ENCODE measurements around the gene GPR119. TPM values are rescaled to one million over a fixed set of nuclear protein-coding genes. Genes with fewer than 3 reads are reported as not detected.
"Not testable (repeated sequence)": the region's sequence is repeated elsewhere in the genome, so short reads cannot be mapped to it uniquely, and the experiment has no call there.

The GPR119 gene
- not detected for polyA plus RNA-seq (2012; ENCODE audit: low read depth, missing spikeins)

GRCh38 chrX:130385520-130385919, at the start of gene GPR119:
TSS of gene GPR119 (minus strand) at chrX:130385674. CDS start at chrX:130385447, 227 bp downstream.
- no peak for TF ChIP-seq TAF1 (IDR thresholded peaks at IDR 0.05; ENCODE audit: low read depth, low read length)
- no peak for TF ChIP-seq PAX5 (IDR thresholded peaks at IDR 0.05; ENCODE audit: insufficient read depth, low read length, severe bottlenecking)
- TF ChIP-seq POLR2AphosphoS5 (IDR thresholded peaks at IDR 0.05; ENCODE audit: low read depth, low read length): no peak
- no peak for TF ChIP-seq SPI1 (IDR thresholded peaks at IDR 0.05; ENCODE audit: low read depth, low read length)
- no peak for TF ChIP-seq POU2F2 (IDR thresholded peaks at IDR 0.05; ENCODE audit: low read depth, low read length)
- no peak for FAIRE-seq
- DNase-seq (ENCODE audit: insufficient read length, low spot score): no peak

DNA sequence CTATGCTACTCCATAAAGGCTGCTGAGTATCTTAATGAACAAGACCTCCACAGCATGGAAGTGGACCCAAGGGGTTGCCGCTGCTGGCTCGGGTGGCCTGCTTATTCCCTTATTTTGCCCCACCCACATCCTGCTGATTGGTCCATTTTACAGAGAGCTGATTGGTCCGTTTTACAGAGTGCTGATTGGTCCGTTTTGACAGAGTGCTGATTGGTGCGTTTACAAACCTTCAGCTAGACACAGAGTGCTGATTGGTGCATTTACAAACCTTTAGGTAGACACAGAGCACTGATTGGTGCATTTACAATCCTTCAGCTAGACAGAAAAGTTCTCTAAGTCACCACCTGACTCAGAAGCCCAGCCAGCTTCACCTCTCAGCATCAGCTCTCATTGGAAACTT, 43.8 kb upstream of the GPR119 start:
- not testable (repeated sequence) for FAIRE-seq; DNase-seq (ENCODE audit: insufficient read length, low spot score)

- TF ChIP-seq TAF1 (IDR thresholded peaks at IDR 0.05; ENCODE audit: low read depth, low read length) (no peak), PAX5 (IDR thresholded peaks at IDR 0.05; ENCODE audit: insufficient read depth, low read length, severe bottlenecking) (no peak), SPI1 (IDR thresholded peaks at IDR 0.05; ENCODE audit: low read depth, low read length) (no peak), POU2F2 (IDR thresholded peaks at IDR 0.05; ENCODE audit: low read depth, low read length) (no peak), POLR2A (IDR thresholded peaks at IDR 0.05; ENCODE audit: low read depth, low read length) (no peak), POLR2AphosphoS5 (IDR thresholded peaks at IDR 0.05; ENCODE audit: low read depth, low read length) (no peak)
- FAIRE-seq (no peak), DNase-seq (ENCODE audit: insufficient read length, low spot score) (no peak)
Observed at GRCh38 chrX:130426531-130426930, 41.1 kb upstream of the GPR119 start.

DNA sequence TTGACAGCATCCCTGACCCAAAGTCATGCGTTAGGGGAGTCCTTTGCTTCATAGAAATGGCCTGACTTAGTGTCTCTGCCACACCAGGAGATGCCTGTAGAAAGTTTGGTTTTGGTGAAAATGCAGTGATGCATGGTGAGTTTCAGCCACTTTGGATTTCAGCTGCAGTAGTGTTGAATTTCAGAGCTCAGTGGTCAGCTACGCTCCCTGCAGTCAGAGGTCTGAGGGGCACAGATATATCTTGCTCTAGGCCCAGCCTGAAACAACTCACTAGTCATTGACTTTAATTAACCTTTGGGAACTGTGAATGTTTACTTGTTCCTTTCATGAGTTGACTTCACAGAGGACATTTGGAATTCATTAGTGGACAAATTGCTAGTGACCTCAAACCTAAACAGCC, 33.8 kb upstream of the GPR119 start:
- FAIRE-seq: no peak
- DNase-seq (ENCODE audit: insufficient read length, low spot score): no peak
- TF ChIP-seq PAX5 (IDR thresholded peaks at IDR 0.05; ENCODE audit: insufficient read depth, low read length, severe bottlenecking) (no peak), TAF1 (IDR thresholded peaks at IDR 0.05; ENCODE audit: low read depth, low read length) (no peak), SPI1 (IDR thresholded peaks at IDR 0.05; ENCODE audit: low read depth, low read length) (no peak), POLR2AphosphoS5 (IDR thresholded peaks at IDR 0.05; ENCODE audit: low read depth, low read length) (no peak), POU2F2 (IDR thresholded peaks at IDR 0.05; ENCODE audit: low read depth, low read length) (no peak), POLR2A (IDR thresholded peaks at IDR 0.05; ENCODE audit: low read depth, low read length) (no peak)

GRCh38 chrX:130418740-130419139, 33.3 kb upstream of the GPR119 start:
- DNase-seq (ENCODE audit: insufficient read length, low spot score) (no peak), FAIRE-seq (no peak)
- TF ChIP-seq TAF1 (IDR thresholded peaks at IDR 0.05; ENCODE audit: low read depth, low read length) (no peak), POLR2A (IDR thresholded peaks at IDR 0.05; ENCODE audit: low read depth, low read length) (no peak), PAX5 (IDR thresholded peaks at IDR 0.05; ENCODE audit: insufficient read depth, low read length, severe bottlenecking) (no peak), POLR2AphosphoS5 (IDR thresholded peaks at IDR 0.05; ENCODE audit: low read depth, low read length) (no peak), SPI1 (IDR thresholded peaks at IDR 0.05; ENCODE audit: low read depth, low read length) (no peak), POU2F2 (IDR thresholded peaks at IDR 0.05; ENCODE audit: low read depth, low read length) (no peak)

DNA sequence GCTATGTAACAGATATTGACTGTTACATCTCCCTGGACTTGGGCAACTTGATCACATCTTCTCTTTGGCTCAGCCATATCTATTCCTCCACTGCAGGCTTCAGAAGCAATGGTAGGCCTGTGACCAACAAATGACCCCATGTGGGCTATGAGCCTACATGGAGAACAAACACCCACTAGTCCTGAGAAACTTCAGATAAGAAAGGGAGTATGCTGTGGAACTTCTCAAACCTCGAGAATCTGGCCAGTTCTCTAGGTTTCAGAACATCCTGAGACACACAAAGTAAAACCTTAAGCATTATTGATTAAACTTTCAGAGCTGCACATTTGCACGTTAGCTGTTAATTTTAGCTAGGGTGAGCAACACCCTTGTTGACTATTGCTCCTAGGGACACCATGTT, 32.6 kb upstream of the GPR119 start:
- no peak for DNase-seq (ENCODE audit: insufficient read length, low spot score)
- peak; percentile 81 for FAIRE-seq
- TF ChIP-seq POLR2A (IDR thresholded peaks at IDR 0.05; ENCODE audit: low read depth, low read length) (no peak), POLR2AphosphoS5 (IDR thresholded peaks at IDR 0.05; ENCODE audit: low read depth, low read length) (no peak), PAX5 (IDR thresholded peaks at IDR 0.05; ENCODE audit: insufficient read depth, low read length, severe bottlenecking) (no peak), POU2F2 (IDR thresholded peaks at IDR 0.05; ENCODE audit: low read depth, low read length) (no peak), TAF1 (IDR thresholded peaks at IDR 0.05; ENCODE audit: low read depth, low read length) (no peak), SPI1 (IDR thresholded peaks at IDR 0.05; ENCODE audit: low read depth, low read length) (no peak)

- FAIRE-seq: peak; percentile 52
- DNase-seq (ENCODE audit: insufficient read length, low spot score): no peak
- no peak for TF ChIP-seq TAF1 (IDR thresholded peaks at IDR 0.05; ENCODE audit: low read depth, low read length)
- no peak for TF ChIP-seq PAX5 (IDR thresholded peaks at IDR 0.05; ENCODE audit: insufficient read depth, low read length, severe bottlenecking)
- no peak for TF ChIP-seq POU2F2 (IDR thresholded peaks at IDR 0.05; ENCODE audit: low read depth, low read length)
- no peak for TF ChIP-seq POLR2A (IDR thresholded peaks at IDR 0.05; ENCODE audit: low read depth, low read length)
- TF ChIP-seq POLR2AphosphoS5 (IDR thresholded peaks at IDR 0.05; ENCODE audit: low read depth, low read length): no peak
- TF ChIP-seq SPI1 (IDR thresholded peaks at IDR 0.05; ENCODE audit: low read depth, low read length): no peak; the same call in 1 of the 2 replicates
Observed at GRCh38 chrX:130416785-130417184, 31.3 kb upstream of the GPR119 start.

- FAIRE-seq: peak; percentile 85
- TF ChIP-seq POLR2AphosphoS5 (IDR thresholded peaks at IDR 0.05; ENCODE audit: low read depth, low read length): no peak
- TF ChIP-seq PAX5 (IDR thresholded peaks at IDR 0.05; ENCODE audit: insufficient read depth, low read length, severe bottlenecking): no peak
- TF ChIP-seq POLR2A (IDR thresholded peaks at IDR 0.05; ENCODE audit: low read depth, low read length): no peak
- TF ChIP-seq SPI1 (IDR thresholded peaks at IDR 0.05; ENCODE audit: low read depth, low read length): no peak
- no peak for TF ChIP-seq TAF1 (IDR thresholded peaks at IDR 0.05; ENCODE audit: low read depth, low read length)
- no peak for TF ChIP-seq POU2F2 (IDR thresholded peaks at IDR 0.05; ENCODE audit: low read depth, low read length)
- DNase-seq (ENCODE audit: insufficient read length, low spot score): no peak
Observed at GRCh38 chrX:130415201-130415600, 29.7 kb upstream of the GPR119 start.

GRCh38 chrX:130414800-130415199, 29.3 kb upstream of the GPR119 start:
- TF ChIP-seq POLR2AphosphoS5 (IDR thresholded peaks at IDR 0.05; ENCODE audit: low read depth, low read length): no peak
- no peak for TF ChIP-seq TAF1 (IDR thresholded peaks at IDR 0.05; ENCODE audit: low read depth, low read length)
- TF ChIP-seq SPI1 (IDR thresholded peaks at IDR 0.05; ENCODE audit: low read depth, low read length): no peak
- no peak for TF ChIP-seq PAX5 (IDR thresholded peaks at IDR 0.05; ENCODE audit: insufficient read depth, low read length, severe bottlenecking)
- no peak for TF ChIP-seq POU2F2 (IDR thresholded peaks at IDR 0.05; ENCODE audit: low read depth, low read length)
- TF ChIP-seq POLR2A (IDR thresholded peaks at IDR 0.05; ENCODE audit: low read depth, low read length): no peak
- DNase-seq (ENCODE audit: insufficient read length, low spot score): no peak
- FAIRE-seq: peak; percentile 86

- DNase-seq (ENCODE audit: insufficient read length, low spot score): no peak
- TF ChIP-seq POLR2A (IDR thresholded peaks at IDR 0.05; ENCODE audit: low read depth, low read length): no peak
- no peak for TF ChIP-seq TAF1 (IDR thresholded peaks at IDR 0.05; ENCODE audit: low read depth, low read length)
- TF ChIP-seq POU2F2 (IDR thresholded peaks at IDR 0.05; ENCODE audit: low read depth, low read length): no peak
- no peak for TF ChIP-seq POLR2AphosphoS5 (IDR thresholded peaks at IDR 0.05; ENCODE audit: low read depth, low read length)
- TF ChIP-seq PAX5 (IDR thresholded peaks at IDR 0.05; ENCODE audit: insufficient read depth, low read length, severe bottlenecking): no peak
- TF ChIP-seq SPI1 (IDR thresholded peaks at IDR 0.05; ENCODE audit: low read depth, low read length): no peak
- no peak for FAIRE-seq
Observed at GRCh38 chrX:130413415-130413814, 27.9 kb upstream of the GPR119 start.

All from GM12891 (cell line).